ENCODE data around the gene TENT4B. TPM values are rescaled to one million over a fixed set of nuclear protein-coding genes. Genes with fewer than 3 reads are reported as not detected.

Gene TENT4B
- total RNA-seq, 1 experiment from 2014 or later = 13.0 TPM

GRCh38 chr16:50228364-50228868 is 75.3 kb downstream of the TENT4B start:
- no peaks in the 10 kb centered on the region for H3K4me1 ChIP-seq (ENCODE audit: insufficient read depth, low read length)
- no peaks in the 10 kb centered on the region for H3K27me3 ChIP-seq (ENCODE audit: insufficient read depth, low read length)
- no peak overlapping the region for H3K14ac ChIP-seq (ENCODE audit: insufficient read depth, low read length)
- no peak overlapping the region for H3K4me2 ChIP-seq (ENCODE audit: insufficient read depth, insufficient read length, low read length)
- Mint-ChIP-seq H3K27ac (no peak overlapping the region), H3K36me3 (ENCODE audit: insufficient read depth in 1 of 3, low read depth in 3 of 3) (peaks cover 12 to 35% (median 31%) of the 10 kb centered on the region in 3 experiments; a peak in 6 of 7 replicates), H3K9me3 (no peaks in the 10 kb centered on the region), H3K4me1 (no peaks in the 10 kb centered on the region), H3K4me3 (no peak overlapping the region), H3K27me3 (ENCODE audit: low read depth) (no peaks in the 10 kb centered on the region)
- no peak overlapping the region for H2BK12ac ChIP-seq (ENCODE audit: insufficient read length, low read depth, low read length)
- H3K79me2 ChIP-seq (ENCODE audit: insufficient read depth, low read length) = no peaks in the 10 kb centered on the region
- no peak overlapping the region for H3T11ph ChIP-seq (ENCODE audit: low read length)
- H3K27ac ChIP-seq (ENCODE audit: insufficient read length, low read depth, low read length) = no peak overlapping the region
- H4K8ac ChIP-seq (replicated peaks; ENCODE audit: insufficient read length, low read depth, low read length) = no peak overlapping the region
- H3K9ac ChIP-seq (ENCODE audit: extremely low read depth, insufficient read length, low read length) = no peak overlapping the region
- H4K91ac ChIP-seq (ENCODE audit: insufficient read length, low read depth, low read length) = no peak overlapping the region
- no peak overlapping the region for H4K5ac ChIP-seq (ENCODE audit: insufficient read length, low read depth, low read length)
- H2AK5ac ChIP-seq (ENCODE audit: insufficient read length, low read length) = no peak overlapping the region
- H3K9me3 ChIP-seq (ENCODE audit: control insufficient read depth, low read depth, low read length) = no peaks in the 10 kb centered on the region
- H3K79me1 ChIP-seq (ENCODE audit: insufficient read depth, low read depth, low read length, poor library complexity, severe bottlenecking) = no peaks in the 10 kb centered on the region
- no peak overlapping the region for H2BK120ac ChIP-seq (ENCODE audit: low read depth, low read length, poor library complexity, severe bottlenecking)
- no peak overlapping the region for H3K56ac ChIP-seq (ENCODE audit: insufficient read length, low read depth, low read length)
- H3K23ac ChIP-seq (ENCODE audit: insufficient read length, low read depth, low read length) = no peak overlapping the region
- H2AFZ ChIP-seq (ENCODE audit: low read length) = no peak overlapping the region
- no peaks in the 10 kb centered on the region for H3K23me2 ChIP-seq (ENCODE audit: insufficient read length, low read depth, low read length, poor library complexity, severe bottlenecking)
- TF ChIP-seq CTCF (conservative IDR thresholded peaks at IDR 0.05) = no peak
- no peak overlapping the region for H2BK15ac ChIP-seq (ENCODE audit: low read depth, low read length)
- no peak for DNase-seq
- H3K4ac ChIP-seq (ENCODE audit: low read depth, low read length) = no peak overlapping the region
- H2BK20ac ChIP-seq (ENCODE audit: low read depth, low read length, poor library complexity, severe bottlenecking) = no peak overlapping the region
- no peak overlapping the region for H2BK5ac ChIP-seq (ENCODE audit: insufficient read length, low read length)
- WGBS (ENCODE audit: extremely low coverage, insufficient read length, low lambda C conversion rate) = no CpG with 5 or more reads among the region's 5 CpGs
- no peaks in the 10 kb centered on the region for H4K20me1 ChIP-seq (ENCODE audit: control insufficient read depth, insufficient read depth, insufficient read length)
- no peak overlapping the region for H3K18ac ChIP-seq (ENCODE audit: insufficient read length, low read depth, low read length)
